ENCODE measurements around the gene EEFSEC.

DNA sequence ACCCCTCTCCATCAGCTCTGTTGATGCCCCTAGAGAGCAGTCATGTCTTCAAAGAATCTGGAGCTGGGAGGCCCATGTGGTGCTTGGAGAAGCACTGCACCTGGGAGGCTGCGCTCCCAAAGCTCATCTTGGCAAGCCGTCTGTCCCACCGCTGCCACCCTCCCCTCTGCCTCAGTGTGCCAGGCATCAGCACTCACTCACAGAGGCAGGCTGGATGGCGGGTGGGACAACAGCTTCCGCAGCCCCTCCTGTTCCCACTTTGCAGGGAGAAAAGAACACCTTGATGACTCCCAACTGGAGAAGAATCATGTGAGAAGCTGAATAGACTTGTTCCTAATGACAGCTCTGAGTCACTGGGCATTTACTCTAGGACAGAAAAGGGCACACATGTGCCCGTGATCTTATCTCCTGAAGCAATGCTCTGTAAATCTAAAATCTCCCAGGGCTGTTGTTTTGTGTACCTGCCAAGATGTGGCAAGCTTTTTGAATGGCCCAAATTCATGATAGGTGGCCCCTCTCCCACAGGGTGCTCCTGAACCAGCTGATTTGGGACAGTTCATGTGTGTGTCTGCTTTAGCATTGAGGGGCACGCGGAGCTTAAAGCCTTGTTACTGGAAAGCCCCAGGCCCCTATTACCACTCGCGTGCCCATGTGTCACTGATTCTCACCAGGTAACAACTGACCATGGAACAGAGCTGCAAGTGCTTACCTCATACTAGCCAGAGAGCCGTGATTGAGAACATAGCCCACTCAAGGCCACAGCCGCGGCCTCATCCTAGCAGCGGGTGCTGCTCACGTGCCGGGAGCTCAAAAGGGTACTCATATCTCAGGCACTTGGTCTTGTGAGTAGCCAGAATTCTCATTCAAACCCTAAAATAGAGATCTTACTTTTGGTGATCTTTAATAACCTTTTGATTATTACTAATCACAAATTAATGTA is 209.0 kb downstream of the EEFSEC start:
- no peak for TF ChIP-seq POLR2A (IDR thresholded peaks at IDR 0.05; ENCODE audit: control extremely low read depth in 1 of 2, low read depth in 2 of 2, low read length in 2 of 2)
- no peak for TF ChIP-seq CTCF (IDR thresholded peaks at IDR 0.05; ENCODE audit: control extremely low read depth in 1 of 3, insufficient read depth in 1 of 3, low read depth in 1 of 3, low read length in 3 of 3)
- no peak for TF ChIP-seq JUND (IDR thresholded peaks at IDR 0.05; ENCODE audit: low read length)
- TF ChIP-seq ATF3 (IDR thresholded peaks at IDR 0.05; ENCODE audit: insufficient read depth, low read depth, low read length), result no peak
- no peak for TF ChIP-seq CBX8 (IDR thresholded peaks at IDR 0.05; ENCODE audit: borderline replicate concordance, low read depth, low read length)
- TF ChIP-seq CEBPB (IDR thresholded peaks at IDR 0.05; ENCODE audit: low read depth, low read length), result no peak
- no peak for TF ChIP-seq SP2 (IDR thresholded peaks at IDR 0.05; ENCODE audit: low read length)
- TF ChIP-seq BRCA1 (IDR thresholded peaks at IDR 0.05; ENCODE audit: low read depth, low read length), result no peak
- no peak for TF ChIP-seq HDAC6 (IDR thresholded peaks at IDR 0.05; ENCODE audit: low read depth, low read length)
